GM12878 (cell line): ENCODE data around the gene PDILT. TPM values are rescaled to one million over a fixed set of nuclear protein-coding genes. Genes with fewer than 3 reads are reported as not detected.
"Not testable (repeated sequence)": the region's sequence is repeated elsewhere in the genome, so short reads cannot be mapped to it uniquely, and the experiment has no call there.

Experiments used
- ATAC-seq: fragments of 200-7000 bp; cut with Tn5 transposase; 3 replicates; pipeline ENCODE4 v1.9.1; 2020; ENCODE audit warnings: mild to moderate bottlenecking, moderate library complexity
- BruUV-seq: library from RNA; stranded (reverse); fragments of 400-500 nt; replicated peaks from 2 replicates; lab custom pipeline; 2021; lab: Mats Ljungman, UMichigan
- CTCF ChIA-PET: fragments of 300-600 bp; sonication (Branson Sonifier 250); formaldehyde crosslinking; extraction: SDS; loops from one replicate; lab custom pipeline; 2021; ENCODE audit warnings: inconsistent platforms; lab: Yijun Ruan, JAX
- POLR2A ChIA-PET: fragments of 350-600 bp; formaldehyde crosslinking; extraction: SDS; loops from one replicate; lab custom pipeline; 2021; ENCODE audit warnings: inconsistent platforms; lab: Charles Lee
- RAD21 ChIA-PET: fragments of 300-600 bp; sonication (Branson Sonifier 250); formaldehyde crosslinking; loops from one replicate; lab custom pipeline; 2023; ENCODE audit warnings: antibody characterized with exemption; ENCODE audit not compliant: unreplicated experiment; lab: Charles Lee
- SMC1A ChIA-PET: fragments of 300-600 bp; sonication (Branson Sonifier 250); formaldehyde crosslinking; loops from one replicate; lab custom pipeline; 2023; ENCODE audit not compliant: unreplicated experiment, uncharacterized antibody; lab: Charles Lee
- DNase-seq: peaks from one replicate; pipeline ENCODE4 v3.0.0-alpha.2; 2011; ENCODE audit warnings: low read depth, low spot score
- FAIRE-seq: peaks from 3 replicates; lab custom pipeline; 2011; peaks lifted over from hg19 to GRCh38; lab: Jason Lieb, UNC
- H2AFZ ChIP-seq: 2 replicates; pipeline ENCODE4 v1.6.0; 2011; ENCODE audit warnings: low read depth, low read length, control low read depth; ENCODE audit not compliant: control insufficient read depth
- H3K27ac ChIP-seq: 2 replicates; pipeline ENCODE4 v1.5.1; 2011; ENCODE audit warnings: control low read depth; ENCODE audit not compliant: control insufficient read depth, insufficient read depth
- H3K27me3 ChIP-seq, 2 experiments: replicated peaks in 1 of 2; 2 replicates each; pipeline versions ENCODE4 v1.6.0 to v1.6.1; 2011; ENCODE audit warnings: low read length in 1 of 2; ENCODE audit not compliant: control insufficient read depth in 2 of 2, insufficient read depth in 2 of 2
- H3K36me3 ChIP-seq, 2 experiments: 2 replicates each; pipeline ENCODE4 v1.5.1; 2011; ENCODE audit warnings: low read length in 1 of 2; ENCODE audit not compliant: control insufficient read depth in 2 of 2, insufficient read depth in 2 of 2
- H3K4me1 ChIP-seq: 2 replicates; pipeline ENCODE4 v1.6.1; 2011; ENCODE audit warnings: mild to moderate bottlenecking, low read length, moderate library complexity, mixed read lengths; ENCODE audit not compliant: control insufficient read depth, insufficient read depth
- H3K4me2 ChIP-seq: 2 replicates; pipeline ENCODE4 v1.6.0; 2011; ENCODE audit warnings: control low read depth; ENCODE audit not compliant: control insufficient read depth, insufficient read depth
- H3K4me3 ChIP-seq: fragments of 200-600 bp; sonication (generic); 2 replicates; pipeline ENCODE4 v1.5.1; 2016
- H3K79me2 ChIP-seq: 2 replicates; pipeline ENCODE4 v1.6.0; 2011; ENCODE audit warnings: low read length; ENCODE audit not compliant: control insufficient read depth, insufficient read depth
- H3K9ac ChIP-seq: 2 replicates; pipeline ENCODE4 v1.8.0; 2011; ENCODE audit warnings: low read length, control low read depth, mixed read lengths; ENCODE audit not compliant: control insufficient read depth, insufficient read depth
- H3K9me3 ChIP-seq: replicated peaks from 3 replicates; pipeline ENCODE4 v1.5.1; 2011; ENCODE audit warnings: mild to moderate bottlenecking, low read length; ENCODE audit not compliant: control insufficient read depth, insufficient read depth
- H4K20me1 ChIP-seq: 2 replicates; pipeline ENCODE4 v1.6.0; 2011; ENCODE audit not compliant: control insufficient read depth, insufficient read depth
- WGBS: methylation state at CpG from one replicate; pipeline ENCODE4 v1.1.6; 2016; ENCODE audit warnings: low lambda C conversion rate; ENCODE audit not compliant: insufficient replicate concordance, insufficient coverage; ENCODE audit errors: missing lambda C conversion rate; 5-methylcytosine and 5-hydroxymethylcytosine counted together
- in situ Hi-C: fragments of 300-500 bp; cut with MboI; formaldehyde crosslinking; loops from 9 replicates; pipeline ENCODE4 v1.14.3; 2018; ENCODE audit warnings: mixed read lengths
- intact Hi-C: fragments of 100-400 bp; cut with micrococcal nuclease; formaldehyde crosslinking; loops from one replicate; pipeline ENCODE4 v1.14.2; 2022; ENCODE audit not compliant: unreplicated experiment
- polyA plus RNA-seq, 11 experiments: library from polyadenylated mRNA; depleted of rRNA in 4 of 11; unstranded in 6 of 11; stranded (reverse) in 5 of 11; fragments of >200 nt; fragmentation: Nextera tagmentation in 4 of 11; fragmentation: Illumina TruSeq in 1 of 11; extraction: Ambion mirVana in 4 of 11; extraction: Trizol in 1 of 11; gene quantifications; 1 replicate in 1 of 11; 2 replicates in 10 of 11; pipeline versions ENCODE4 v1.2.1 to v1.2.3, GENCODE V29; 2011 to 2016; ENCODE audit warnings: inconsistent platforms in 2 of 11, missing spikeins in 2 of 11, low read depth in 1 of 11
- total RNA-seq, 4 experiments: library from RNA; depleted of rRNA in 3 of 4; stranded (reverse); fragments of >200 nt in 3 of 4; fragmentation: Illumina TruSeq in 1 of 4; extraction: Trizol in 1 of 4; gene quantifications; 2 replicates each; pipeline versions ENCODE4 v1.2.1 to v1.2.3, GENCODE V29; 2013 to 2021

PDILT gene
- total and polyA plus RNA-seq, 10 of the 15 experiments (the other 5 are each of a cell fraction or from before 2014, with no cell fraction given), result not detected

DNA sequence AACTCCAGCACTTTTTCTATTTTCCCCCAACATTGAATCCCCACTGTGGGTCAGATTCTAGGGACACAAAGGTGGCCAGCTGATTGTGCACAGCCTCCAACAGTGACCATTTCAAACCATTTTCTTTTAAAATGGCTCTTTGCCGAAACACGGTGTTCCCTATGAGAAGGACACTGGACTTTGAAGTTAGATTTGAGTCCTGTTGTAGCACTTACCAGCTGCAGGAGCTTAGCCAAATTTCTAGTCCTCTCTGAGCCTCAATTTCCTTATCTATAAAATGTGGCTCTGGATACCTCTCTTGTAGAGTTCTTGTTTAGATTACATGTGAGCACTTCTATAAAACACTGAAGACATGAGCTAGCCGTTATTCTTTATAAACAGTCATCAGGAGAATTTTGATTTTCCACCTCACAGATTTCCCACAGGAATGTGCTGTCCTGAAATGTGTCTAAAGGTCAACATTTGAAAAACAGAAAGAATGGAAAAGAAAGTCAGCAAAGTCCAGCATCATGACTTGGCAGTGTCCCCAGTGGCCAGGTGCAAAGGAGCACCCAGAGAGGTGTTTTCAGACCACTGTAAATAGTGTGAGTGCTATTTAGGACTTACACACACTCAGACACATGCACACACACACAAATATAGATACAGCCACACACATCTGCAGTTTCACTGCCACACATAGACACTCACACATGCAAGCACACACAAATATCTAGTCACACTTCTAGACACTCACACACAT lies 42.3 kb upstream of the PDILT start:
- no CpG with 5 or more reads among the region's 3 CpGs for WGBS
- H3K79me2 ChIP-seq, H3K4me2 ChIP-seq, H3K27me3 ChIP-seq, DNase-seq, H3K4me3 ChIP-seq, intact Hi-C loops, RAD21 ChIA-PET, FAIRE-seq, H3K9ac ChIP-seq, SMC1A ChIA-PET, ATAC-seq, H3K27ac ChIP-seq, in situ Hi-C loops, H2AFZ ChIP-seq, CTCF ChIA-PET, POLR2A ChIA-PET, BruUV-seq, H4K20me1 ChIP-seq, H3K4me1 ChIP-seq, H3K36me3 ChIP-seq, H3K9me3 ChIP-seq: not testable (repeated sequence)

DNA sequence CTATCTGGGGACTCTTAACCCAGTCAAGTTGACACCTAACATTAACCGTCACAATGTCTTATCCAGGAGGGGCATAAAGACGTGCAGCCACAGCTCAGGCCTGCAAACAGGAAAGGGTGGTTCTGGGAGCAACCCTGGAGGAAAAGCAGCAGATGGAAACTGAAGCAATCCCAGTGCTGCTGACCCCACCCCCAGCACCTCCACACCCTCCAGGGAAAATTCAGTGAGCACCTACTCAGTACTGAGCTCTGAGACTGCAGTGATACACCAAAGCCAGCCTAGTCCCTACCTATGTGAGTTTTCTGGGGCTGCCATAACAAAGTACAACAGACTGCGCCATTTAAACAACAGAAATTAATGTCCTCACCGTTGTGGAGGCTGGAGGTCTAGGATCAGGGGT lies 37.3 kb upstream of the PDILT start:
- SMC1A ChIA-PET, H3K27me3 ChIP-seq, POLR2A ChIA-PET, intact Hi-C loops, H4K20me1 ChIP-seq, in situ Hi-C loops, CTCF ChIA-PET, H3K9ac ChIP-seq, RAD21 ChIA-PET, H3K27ac ChIP-seq, BruUV-seq, DNase-seq, H3K4me2 ChIP-seq, H3K4me3 ChIP-seq, H3K36me3 ChIP-seq, H3K79me2 ChIP-seq, H2AFZ ChIP-seq, FAIRE-seq, H3K4me1 ChIP-seq, H3K9me3 ChIP-seq, ATAC-seq: not testable (repeated sequence)
- WGBS, result 25% methylated on average over 2 of the region's 4 CpGs
